ENCODE results near the gene ALDH1A1.
"Not testable (repeated sequence)": the region's sequence is repeated elsewhere in the genome, so short reads cannot be mapped to it uniquely, and the experiment has no call there.

ALDH1A1 gene

DNA sequence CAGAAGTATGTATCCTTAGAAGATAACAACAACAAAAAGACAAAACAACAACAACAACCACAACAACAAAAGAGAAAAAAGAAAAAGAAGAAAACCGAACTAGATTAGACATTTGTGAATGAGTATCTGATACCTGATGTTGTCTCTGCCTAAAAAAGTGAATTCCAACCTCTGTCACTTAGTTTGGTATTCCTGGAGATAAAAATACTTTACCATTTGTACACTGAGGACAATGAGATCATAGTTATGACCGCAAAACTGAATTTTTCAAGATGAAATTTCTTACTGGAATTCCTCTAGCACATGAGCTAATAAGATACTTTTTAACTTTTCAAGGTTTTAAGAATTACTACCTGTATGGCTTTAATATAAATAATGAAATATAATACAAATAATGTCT, 54.5 kb downstream of the ALDH1A1 start:
- DNase-seq (ENCODE audit: low read depth in 2 of 3, low spot score in 2 of 3), result no peak

DNA sequence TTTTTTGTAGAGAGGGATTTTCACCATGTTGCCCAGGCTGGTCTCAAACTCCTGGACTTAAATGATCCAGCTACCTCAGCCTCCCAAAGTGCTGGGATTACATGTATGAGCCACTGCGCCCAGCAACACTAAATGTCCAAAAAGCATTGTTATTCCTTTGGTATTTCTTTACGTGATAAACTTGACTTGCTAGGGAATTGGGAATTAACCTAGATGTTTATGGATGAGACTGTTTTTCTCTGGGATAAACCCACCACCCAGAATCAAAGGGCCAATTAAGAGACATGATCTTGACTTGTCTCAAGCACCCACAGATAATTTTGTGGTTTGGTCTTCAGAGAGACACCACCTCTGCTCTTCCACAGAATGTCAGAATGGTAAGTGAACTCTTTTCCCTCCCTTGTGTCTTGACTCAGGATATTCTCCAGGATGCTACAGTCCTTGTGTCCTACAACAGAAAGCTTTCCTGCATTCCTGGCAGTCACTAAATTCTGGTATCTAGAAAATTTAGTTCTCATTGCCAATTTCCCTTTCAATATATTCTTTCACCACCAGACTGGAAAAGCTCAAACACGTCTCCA, 55.7 kb downstream of the ALDH1A1 start:
- DNase-seq (ENCODE audit: low read depth in 2 of 3, low spot score in 2 of 3), result no peak

DNA sequence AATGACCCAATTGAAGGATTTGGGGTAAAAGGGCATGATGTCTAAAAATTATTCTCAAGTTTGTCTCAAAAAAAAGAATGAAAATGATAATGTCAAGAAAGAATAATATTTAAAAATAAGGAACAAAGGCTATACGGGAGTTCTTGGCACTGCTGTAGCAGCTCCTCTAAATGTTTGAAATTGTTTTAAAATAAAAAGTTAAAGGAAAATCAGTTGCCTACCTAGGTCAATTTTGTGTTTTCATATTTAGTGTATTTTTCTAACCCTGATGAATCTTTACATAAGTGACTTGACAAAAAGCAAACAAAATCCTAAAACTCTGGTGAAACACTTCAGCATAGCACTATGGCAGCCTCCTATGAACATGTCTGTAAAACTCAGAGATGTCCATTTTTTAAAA, 56.4 kb downstream of the ALDH1A1 start:
- DNase-seq (ENCODE audit: low read depth in 2 of 3, low spot score in 2 of 3), result no peak

DNA sequence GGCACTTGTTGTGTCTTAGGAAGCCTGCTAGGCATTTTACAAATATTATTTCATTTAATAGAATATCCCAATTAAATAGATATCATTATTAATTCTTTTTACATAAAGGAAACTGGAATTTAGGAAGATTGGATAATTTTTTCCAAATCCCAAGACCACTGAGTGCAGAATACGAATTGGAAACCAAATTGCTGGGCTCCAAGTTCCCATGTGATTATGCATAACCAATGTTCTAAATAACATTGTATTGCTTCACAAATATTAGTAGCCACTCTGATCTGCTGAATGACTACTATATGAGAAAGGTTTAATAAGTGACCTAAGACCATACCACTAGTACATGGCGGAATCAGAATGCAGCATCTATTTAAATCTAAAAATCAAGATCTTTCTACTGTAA, 57.7 kb downstream of the ALDH1A1 start:
- DNase-seq (ENCODE audit: low read depth in 2 of 3, low spot score in 2 of 3), result no peak

DNA sequence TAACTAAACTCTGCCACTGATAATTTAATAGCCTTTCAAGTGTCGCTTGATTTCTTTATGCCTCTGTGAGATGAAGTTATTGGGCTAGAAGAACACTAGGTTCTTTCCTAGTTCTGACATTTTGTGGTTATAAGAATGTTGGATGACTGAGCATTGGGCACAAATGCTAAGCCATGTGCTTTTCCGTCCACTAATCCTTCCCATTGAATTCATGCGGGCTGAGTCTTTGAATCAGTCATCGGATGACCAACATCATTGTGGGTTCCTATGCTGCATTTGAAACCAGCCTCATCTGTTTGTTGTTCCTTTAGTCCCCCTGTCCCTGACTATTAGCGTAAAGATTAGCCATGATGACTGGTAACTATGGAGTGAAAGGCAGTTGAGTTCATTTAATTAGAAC, 58.5 kb downstream of the ALDH1A1 start:
- no peak for DNase-seq (ENCODE audit: low read depth in 2 of 3, low spot score in 2 of 3)

DNA sequence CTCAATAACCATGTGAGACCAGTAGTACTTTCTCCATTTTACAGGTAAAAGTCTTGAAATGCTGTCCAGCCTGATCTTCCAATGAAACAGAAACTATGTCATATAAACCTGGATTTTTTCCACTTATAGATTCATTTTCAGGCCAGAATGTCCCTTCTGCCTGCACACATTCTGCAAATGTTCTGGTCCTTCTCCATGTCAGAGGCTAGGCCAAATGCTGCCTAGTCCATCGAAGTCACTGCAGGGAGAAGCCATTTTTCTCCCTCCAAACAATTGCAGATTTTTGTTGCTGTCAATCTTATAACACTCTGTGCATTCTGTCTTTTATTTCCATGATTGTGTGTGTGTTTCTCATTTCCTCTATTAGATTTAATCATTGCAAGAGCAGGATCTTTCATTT, 59.4 kb downstream of the ALDH1A1 start:
- no peak for DNase-seq (ENCODE audit: low read depth in 2 of 3, low spot score in 2 of 3)

DNA sequence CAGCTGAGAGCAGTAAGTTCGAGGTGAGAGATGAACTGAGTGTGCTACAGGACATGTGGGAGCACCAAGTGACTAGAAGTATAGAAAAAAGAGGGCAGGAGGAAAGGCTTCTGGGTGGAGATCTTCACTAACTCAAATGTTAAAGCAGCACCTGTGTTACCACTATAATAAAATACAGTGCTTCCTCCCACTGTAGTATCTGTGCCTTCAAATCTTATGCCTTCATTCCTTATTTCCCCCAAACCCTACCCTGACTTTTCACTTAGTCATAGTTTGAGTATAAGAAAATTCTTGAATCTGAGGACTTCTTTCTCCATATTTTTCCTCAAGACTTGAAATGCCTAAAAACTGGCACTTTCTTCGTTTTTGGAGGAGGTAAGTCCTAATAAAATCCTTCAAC, 61.8 kb downstream of the ALDH1A1 start:
- DNase-seq (ENCODE audit: low read depth in 2 of 3, low spot score in 2 of 3), result no peak

DNA sequence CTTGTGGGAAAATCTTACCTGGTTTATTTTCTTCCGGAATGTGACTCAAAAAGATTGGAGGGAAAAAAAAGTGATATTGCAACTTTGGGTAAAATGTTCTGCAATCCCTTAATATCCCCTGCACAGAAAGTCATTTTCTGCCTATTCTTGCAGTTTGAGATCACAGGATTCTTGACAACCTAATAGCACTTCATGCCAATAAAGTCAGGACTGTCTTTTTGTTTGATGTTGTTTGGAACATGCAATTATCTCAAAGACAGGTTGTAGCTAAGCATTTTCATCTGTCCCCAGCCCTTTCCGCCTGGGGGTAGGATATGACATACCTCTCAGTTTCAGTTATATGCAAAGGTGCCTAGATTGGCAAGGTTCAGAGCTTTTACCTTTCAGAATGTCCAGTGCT, 63.9 kb downstream of the ALDH1A1 start:
- no peak for DNase-seq (ENCODE audit: low read depth in 2 of 3, low spot score in 2 of 3)

DNA sequence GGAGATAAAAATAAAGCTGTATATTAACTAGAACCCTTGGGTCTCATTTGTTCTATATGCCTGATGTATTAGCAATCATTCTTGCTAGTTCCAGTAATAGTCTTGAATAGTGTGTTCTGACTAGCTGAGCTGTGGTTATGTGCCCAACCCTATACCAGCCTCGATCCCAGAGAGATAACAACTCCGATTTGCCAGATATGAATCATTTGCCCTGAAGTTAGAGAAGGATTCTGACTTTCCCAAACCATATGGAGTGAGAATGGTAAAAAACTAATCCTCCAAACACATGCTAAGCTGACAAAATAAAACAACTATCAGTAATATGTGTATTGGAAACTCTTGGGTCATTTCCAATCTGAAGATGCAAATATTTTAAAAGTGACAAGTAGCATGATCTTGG, 64.8 kb downstream of the ALDH1A1 start:
- DNase-seq (ENCODE audit: low read depth in 2 of 3, low spot score in 2 of 3), result no peak

DNA sequence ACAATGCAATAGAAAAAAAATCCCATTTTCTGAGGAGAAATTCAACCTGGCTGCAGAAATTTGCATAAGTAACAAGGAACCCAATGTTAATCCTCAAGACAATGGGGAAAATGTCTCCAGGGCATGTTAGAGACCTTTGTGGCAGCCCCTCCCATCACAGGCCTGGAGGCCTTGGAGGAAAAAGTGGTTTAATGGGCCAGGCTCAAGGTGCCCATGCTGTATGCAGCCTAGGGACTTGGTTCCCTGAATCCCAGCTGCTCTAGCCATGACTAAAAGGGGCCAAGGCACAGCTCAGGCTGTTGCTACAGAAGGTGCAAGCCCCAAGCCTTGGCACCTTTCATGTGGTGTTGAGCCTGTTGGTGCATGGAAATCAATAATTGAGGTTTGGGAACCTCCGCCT, 66.5 kb downstream of the ALDH1A1 start:
- DNase-seq (ENCODE audit: low read depth in 2 of 3, low spot score in 2 of 3), result no peak

DNA sequence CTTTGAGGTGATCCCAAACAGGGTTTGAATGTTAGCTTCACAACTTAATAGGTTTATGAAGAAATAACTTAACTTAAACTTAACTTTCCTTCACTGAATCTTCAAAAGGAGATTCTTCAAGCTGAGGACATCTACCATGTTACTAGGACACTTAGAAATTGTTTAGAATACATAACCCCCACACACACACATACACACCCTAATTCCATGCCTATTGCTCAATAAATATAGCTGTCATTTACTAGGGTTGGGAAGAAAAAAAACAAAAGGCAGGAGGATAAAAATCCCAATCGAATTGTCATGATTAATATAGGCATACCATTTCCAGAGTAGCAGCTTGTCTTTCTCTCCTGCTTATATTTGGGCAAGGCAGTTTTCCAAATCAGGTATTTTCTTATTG, 68.3 kb downstream of the ALDH1A1 start:
- DNase-seq (ENCODE audit: low read depth in 2 of 3, low spot score in 2 of 3), result no peak

DNA sequence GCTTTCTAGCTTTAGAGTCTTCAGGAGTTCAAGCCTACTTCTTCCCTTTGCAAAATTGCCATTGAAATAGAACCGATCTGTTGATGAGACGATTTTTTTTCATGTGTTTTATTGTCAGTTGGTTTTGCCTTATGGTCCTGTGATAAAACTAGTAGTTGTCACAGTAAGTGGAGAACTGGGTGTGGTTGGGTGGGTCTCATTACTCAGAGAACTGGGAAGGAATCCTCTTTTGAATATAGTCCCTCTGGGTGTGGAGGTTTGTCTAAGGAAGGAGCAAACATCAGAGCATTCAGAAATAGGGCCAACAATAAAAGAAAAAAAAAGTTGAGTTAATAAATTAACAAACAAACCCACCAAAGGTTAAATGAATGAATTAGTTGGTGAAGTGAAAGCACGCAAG, 69.0 kb downstream of the ALDH1A1 start:
- DNase-seq (ENCODE audit: low read depth in 2 of 3, low spot score in 2 of 3), result no peak

DNA sequence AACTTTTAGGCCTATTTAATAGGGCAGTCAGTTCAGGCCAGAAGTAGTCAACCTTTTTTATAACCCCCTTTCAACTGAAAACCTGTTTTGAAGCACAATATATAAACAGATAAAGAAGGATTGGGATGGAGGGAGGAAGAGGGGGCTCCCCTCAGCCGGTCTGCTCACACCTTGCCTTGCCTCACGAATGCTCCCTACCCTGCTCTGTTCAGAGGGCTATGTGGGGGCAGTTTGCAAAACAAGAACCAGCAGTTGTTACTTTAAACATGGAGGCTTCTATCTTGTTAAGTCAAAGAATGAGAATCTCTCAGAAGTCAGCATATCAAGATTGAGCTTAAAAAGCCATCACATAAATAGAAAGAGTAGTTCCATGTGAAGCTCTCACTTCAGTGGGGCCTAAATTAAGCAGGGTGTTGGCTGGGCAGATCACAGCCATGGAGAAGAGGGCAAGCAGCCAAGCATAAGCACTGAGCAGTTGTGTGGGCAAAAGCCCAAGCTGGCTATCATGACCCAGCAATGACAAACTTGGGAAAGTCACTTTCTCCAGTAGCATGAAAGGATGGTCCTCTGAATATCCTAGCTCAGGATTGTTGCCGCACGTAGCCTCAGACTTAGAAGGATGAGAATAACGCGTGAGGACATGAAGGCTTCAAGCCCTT, 70.6 kb downstream of the ALDH1A1 start:
- DNase-seq (ENCODE audit: low read depth in 2 of 3, low spot score in 2 of 3), result no peak

DNA sequence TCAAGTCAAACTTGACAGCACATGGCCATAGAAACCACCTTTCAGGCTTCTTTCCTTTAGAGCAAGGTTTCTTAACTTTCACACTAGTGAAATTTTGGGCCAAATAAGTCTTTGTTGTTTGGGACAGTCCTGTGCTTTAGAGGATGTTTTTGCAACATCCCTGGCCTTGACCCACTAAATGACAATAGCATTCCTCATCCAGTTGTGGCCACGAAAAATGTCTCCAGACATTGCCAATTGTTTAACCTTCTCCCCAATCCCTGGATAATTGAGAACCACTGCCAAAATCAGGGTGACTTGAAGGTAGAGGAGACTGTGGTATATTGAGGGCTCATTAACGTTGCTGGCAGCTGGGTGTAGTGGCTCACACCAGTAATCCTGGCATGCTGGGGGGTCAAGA, 72.0 kb downstream of the ALDH1A1 start:
- DNase-seq (ENCODE audit: low read depth in 2 of 3, low spot score in 2 of 3), result no peak

DNA sequence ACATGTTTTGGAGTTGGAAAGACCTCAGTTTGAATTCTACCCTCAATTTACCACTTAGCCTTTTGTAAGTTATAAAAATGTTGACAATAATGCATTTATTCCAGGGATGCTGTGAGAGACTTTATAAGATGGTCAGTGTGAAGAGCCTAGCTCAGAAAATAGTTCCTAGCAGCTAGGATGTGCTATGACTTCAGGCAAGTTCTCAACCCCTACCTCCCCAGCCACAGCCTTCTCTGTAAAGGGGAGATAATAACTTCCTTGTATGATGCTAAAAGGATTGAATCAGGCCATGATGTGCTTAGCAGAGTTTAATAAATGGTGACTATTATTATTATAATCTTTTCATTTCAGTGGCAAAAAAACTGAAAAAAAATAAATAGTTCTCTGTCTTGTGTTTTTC, 77.6 kb downstream of the ALDH1A1 start:
- DNase-seq (ENCODE audit: low read depth in 2 of 3, low spot score in 2 of 3), result no peak

DNA sequence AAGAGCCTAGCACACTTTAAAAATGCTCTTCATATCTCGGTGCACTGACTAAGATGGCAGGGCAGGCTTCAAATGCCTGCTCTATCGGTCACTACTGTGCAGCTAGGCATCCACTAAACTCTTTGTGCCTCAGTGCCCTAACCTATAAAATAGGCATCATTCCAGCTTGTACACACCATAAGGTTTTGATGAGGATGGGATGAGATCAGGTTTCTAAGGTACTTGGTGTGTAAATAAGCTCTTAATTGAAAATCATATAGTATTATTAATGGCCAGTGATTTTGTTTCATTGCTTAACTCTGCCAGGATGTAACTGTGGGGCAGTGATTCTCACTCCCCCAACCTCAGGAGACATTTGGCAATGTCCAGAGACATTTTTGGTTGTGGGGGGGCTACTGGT, 78.5 kb downstream of the ALDH1A1 start:
- no peak for DNase-seq (ENCODE audit: low read depth in 2 of 3, low spot score in 2 of 3)

DNA sequence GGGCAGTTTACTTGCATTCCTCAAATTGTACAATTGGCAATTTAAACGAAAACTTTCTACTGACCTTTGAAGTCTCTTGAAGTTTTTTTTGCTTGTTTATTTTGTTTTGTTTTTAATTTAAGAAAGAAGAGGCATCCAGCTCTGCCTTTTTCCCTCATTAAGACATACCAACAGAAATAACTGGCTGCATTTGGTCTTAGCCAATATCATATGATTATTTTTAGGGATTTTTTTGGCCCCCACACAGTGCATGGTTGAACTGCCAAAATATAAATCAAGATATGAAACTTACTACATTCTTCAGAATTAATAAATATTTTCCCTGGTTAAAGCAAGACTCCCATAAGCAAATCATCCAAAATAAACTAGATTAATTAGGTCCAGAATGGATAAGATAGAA, 79.4 kb downstream of the ALDH1A1 start:
- DNase-seq (ENCODE audit: low read depth in 2 of 3, low spot score in 2 of 3), result no peak

DNA sequence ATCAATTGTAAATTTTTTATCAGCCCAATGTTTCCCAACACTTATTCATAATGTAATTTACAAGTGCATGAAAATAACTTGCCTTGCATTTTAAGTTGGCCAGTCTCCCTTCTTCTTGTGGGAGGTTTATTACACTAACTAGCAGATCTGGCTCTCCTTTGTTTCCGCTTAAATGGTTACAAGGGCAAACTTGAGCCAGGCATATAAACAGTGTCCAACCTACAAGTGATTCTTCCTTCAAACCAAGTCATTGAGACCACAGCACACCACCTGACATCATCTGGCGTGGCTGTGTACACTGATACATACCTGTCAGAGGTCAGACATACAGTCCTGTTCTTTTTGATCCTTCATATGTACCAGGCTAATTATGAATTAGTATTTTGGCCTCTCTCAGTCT, 80.1 kb downstream of the ALDH1A1 start:
- no peak for DNase-seq (ENCODE audit: low read depth in 2 of 3, low spot score in 2 of 3)

DNA sequence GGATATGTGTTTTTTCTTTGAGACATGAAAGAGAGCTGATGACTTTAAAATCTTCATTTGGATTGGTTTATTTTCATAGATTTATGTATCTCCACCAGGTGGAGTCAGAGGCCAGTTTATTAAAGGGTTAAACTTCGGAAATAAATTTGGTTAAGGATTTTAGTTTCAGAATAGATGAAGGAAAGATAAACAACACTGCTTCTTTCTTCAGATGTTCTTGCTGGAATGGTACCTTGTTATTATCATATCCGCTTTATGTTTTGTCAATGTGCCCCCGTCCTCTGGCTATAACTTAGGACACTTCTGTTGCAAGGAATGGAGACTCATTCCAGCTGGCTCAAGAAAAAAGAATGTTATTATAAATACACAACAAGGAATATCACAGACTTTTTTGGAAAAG, 81.2 kb downstream of the ALDH1A1 start:
- no peak for DNase-seq (ENCODE audit: low read depth in 2 of 3, low spot score in 2 of 3)

DNA sequence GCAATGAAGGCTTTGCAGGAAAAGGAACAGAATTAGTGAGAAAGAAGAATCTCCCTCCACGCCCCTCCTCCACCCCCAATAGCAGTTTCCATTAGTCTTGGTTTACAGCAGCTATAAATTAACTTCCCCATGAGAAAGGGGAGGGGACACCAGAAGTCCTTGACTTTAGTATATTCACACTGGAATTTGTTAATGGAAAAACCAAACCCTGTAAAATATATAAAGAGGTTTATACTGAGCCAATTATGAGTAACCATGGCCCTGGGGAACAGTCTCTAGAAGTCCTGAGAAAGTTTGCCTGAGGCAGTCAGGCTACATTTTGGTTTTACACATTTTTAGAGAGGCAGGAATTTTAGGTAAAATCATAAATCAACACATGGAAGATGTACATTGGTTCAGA, 88.5 kb downstream of the ALDH1A1 start:
- no peak for DNase-seq (ENCODE audit: low read depth in 2 of 3, low spot score in 2 of 3)

DNA sequence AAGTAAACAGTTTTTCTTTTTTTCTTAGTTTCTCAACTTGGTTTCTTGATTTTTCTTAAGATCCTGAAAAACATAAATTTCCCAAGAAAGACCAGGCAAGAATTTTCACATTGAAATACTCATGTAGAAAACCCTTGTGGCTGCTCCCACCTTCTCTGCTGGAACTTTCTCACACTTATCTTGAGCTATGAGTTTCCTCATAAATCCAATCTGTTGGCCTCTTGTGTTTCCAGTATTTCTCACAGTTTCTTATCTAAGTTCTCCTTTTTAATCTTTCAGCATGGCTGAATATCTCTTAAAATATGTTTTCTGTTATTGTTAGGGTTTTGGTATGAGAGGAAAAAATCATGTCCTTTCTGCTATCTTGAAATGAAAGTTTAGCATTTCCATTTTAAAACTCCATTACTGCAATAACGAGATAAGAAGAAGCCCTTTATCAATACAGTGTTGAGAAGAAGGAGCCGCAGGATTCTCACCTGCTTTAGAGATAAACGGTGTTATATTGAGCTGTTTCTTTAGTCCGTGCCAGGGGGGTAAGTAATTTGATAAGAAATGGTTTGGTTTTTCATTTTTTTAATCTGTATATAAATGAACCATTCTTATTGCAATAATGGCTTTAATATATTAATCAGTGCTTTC, 89.3 kb downstream of the ALDH1A1 start:
- DNase-seq (ENCODE audit: low read depth in 2 of 3, low spot score in 2 of 3), result no peak

DNA sequence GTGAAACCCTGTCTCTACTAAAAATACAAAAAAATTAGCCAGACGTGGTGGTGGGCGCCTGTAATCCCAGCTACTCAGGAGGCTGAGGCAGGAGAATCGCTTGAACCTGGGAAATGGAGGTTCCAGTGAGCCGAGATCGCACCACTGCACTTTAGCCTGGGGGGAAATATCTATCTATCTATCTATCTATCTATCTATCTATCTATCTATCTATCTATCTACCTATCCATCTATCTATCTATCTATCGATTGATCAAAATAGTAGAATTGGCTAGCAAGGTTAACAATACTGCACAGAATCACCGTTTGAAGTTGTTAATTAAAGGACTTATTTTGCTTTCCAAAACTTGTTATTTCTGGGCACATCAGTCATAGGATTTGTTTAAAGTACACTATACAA, 90.1 kb downstream of the ALDH1A1 start:
- DNase-seq (ENCODE audit: low read depth in 2 of 3, low spot score in 2 of 3), result not testable (repeated sequence)

Measured in activated CD8-positive, alpha-beta memory T cell treated with anti-CD3 and anti-CD28 coated beads for 48 hours (primary cell).